CD14-positive monocyte (primary cell): ENCODE data around the gene CD2AP. TPM values are rescaled to one million over a fixed set of nuclear protein-coding genes. Genes with fewer than 3 reads are reported as not detected.

Source experiments
- DNase-seq, 3 donors: peaks; one replicate each; pipeline ENCODE4 v3.0.0-alpha.2; 2011 to 2022
- H2AFZ ChIP-seq: 2 replicates; pipeline ENCODE4 v1.6.0; 2012; ENCODE audit warnings: mild to moderate bottlenecking, low read depth, low read length, inconsistent platforms; ENCODE audit not compliant: insufficient read depth, poor library complexity, severe bottlenecking
- H3K27ac ChIP-seq, 2 donors: 1 replicate in 1 of 2; 2 replicates in 1 of 2; pipeline ENCODE4 v1.5.1; 2012 to 2013; ENCODE audit warnings: low read length in 2 of 2, control low read depth in 1 of 2, inconsistent platforms in 1 of 2, low read depth in 1 of 2, mild to moderate bottlenecking in 1 of 2
- H3K27me3 ChIP-seq, 2 donors: one replicate each; pipeline versions ENCODE4 v1.6.0 to v1.6.1; 2011 to 2013; ENCODE audit warnings: low read length in 2 of 2; ENCODE audit not compliant: control insufficient read depth in 2 of 2, insufficient read depth in 2 of 2
- H3K36me3 ChIP-seq, 2 donors: replicated peaks in 1 of 2; 1 replicate in 1 of 2; 2 replicates in 1 of 2; pipeline versions ENCODE4 v1.5.1 to v1.6.1; 2012 to 2013; ENCODE audit warnings: low read length in 2 of 2, control low read depth in 1 of 2, inconsistent platforms in 1 of 2, mild to moderate bottlenecking in 1 of 2; ENCODE audit not compliant: insufficient read depth in 2 of 2, control insufficient read depth in 1 of 2
- H3K4me1 ChIP-seq, 2 donors: 1 replicate in 1 of 2; 2 replicates in 1 of 2; pipeline versions ENCODE4 v1.5.1 to v1.6.1; 2012 to 2013; ENCODE audit warnings: low read length in 2 of 2, control low read depth in 1 of 2, inconsistent platforms in 1 of 2, mild to moderate bottlenecking in 1 of 2, moderate library complexity in 1 of 2; ENCODE audit not compliant: insufficient read depth in 2 of 2, control insufficient read depth in 1 of 2
- H3K4me2 ChIP-seq: replicated peaks from 2 replicates; pipeline ENCODE3; 2012; ENCODE audit warnings: low read length, moderate library complexity, mild to moderate bottlenecking; ENCODE audit not compliant: poor library complexity, severe bottlenecking; ENCODE audit errors: extremely low read depth
- H3K4me3 ChIP-seq, 3 experiments: fragments of 200-600 bp in 1 of 3; sonication (generic) in 1 of 3; replicated peaks in 1 of 3; 1 replicate in 2 of 3; 2 replicates in 1 of 3; pipeline ENCODE4 v1.5.1; 2011 to 2013; ENCODE audit warnings: low read length in 3 of 3, mild to moderate bottlenecking in 3 of 3, control low read depth in 2 of 3, low read depth in 2 of 3, inconsistent platforms in 1 of 3, moderate library complexity in 1 of 3
- H3K79me2 ChIP-seq: 2 replicates; pipeline ENCODE4 v1.6.0; 2012; ENCODE audit warnings: mild to moderate bottlenecking, control low read depth, inconsistent platforms, low read length, moderate library complexity; ENCODE audit not compliant: insufficient read depth
- H3K9ac ChIP-seq: 2 replicates; pipeline ENCODE4 v1.6.0; 2017; ENCODE audit warnings: low read length, mild to moderate bottlenecking; ENCODE audit not compliant: insufficient read depth, poor library complexity, severe bottlenecking
- H3K9me3 ChIP-seq, 2 donors: replicated peaks in 1 of 2; 1 replicate in 1 of 2; 2 replicates in 1 of 2; pipeline versions ENCODE4 v1.5.1 to v1.6.1; 2012 to 2013; ENCODE audit warnings: low read length in 2 of 2, control low read depth in 1 of 2; ENCODE audit not compliant: control insufficient read depth in 1 of 2, insufficient read depth in 1 of 2
- H4K20me1 ChIP-seq: 2 replicates; pipeline ENCODE4 v1.6.0; 2012; ENCODE audit warnings: mild to moderate bottlenecking, low read length, control low read depth, moderate library complexity; ENCODE audit not compliant: insufficient read depth
- H3K27ac Mint-ChIP-seq, 7 donors: one replicate each; pipeline ENCODE4 v1.8.0; 2020; ENCODE audit warnings: mild to moderate bottlenecking in 7 of 7, mixed read lengths in 7 of 7, moderate library complexity in 6 of 7, inconsistent platforms in 2 of 7
- H3K27me3 Mint-ChIP-seq, 3 donors: one replicate each; pipeline ENCODE4 v1.8.0; 2021 to 2022; ENCODE audit warnings: low read depth in 3 of 3, mild to moderate bottlenecking in 3 of 3, mixed read lengths in 3 of 3, moderate library complexity in 3 of 3, inconsistent platforms in 1 of 3
- H3K36me3 Mint-ChIP-seq, 2 donors: one replicate each; pipeline ENCODE4 v1.8.0; 2020; ENCODE audit warnings: mixed read lengths in 2 of 2, inconsistent platforms in 1 of 2, mild to moderate bottlenecking in 1 of 2
- H3K4me1 Mint-ChIP-seq: one replicate; pipeline ENCODE4 v1.8.0; 2020; ENCODE audit warnings: mild to moderate bottlenecking, mixed read lengths
- H3K4me3 Mint-ChIP-seq, 2 donors: one replicate each; pipeline ENCODE4 v1.8.0; 2020; ENCODE audit warnings: mild to moderate bottlenecking in 2 of 2, mixed read lengths in 2 of 2, moderate library complexity in 1 of 2
- H3K9me3 Mint-ChIP-seq, 7 donors: one replicate each; pipeline ENCODE4 v1.8.0; 2020 to 2022; ENCODE audit warnings: mixed read lengths in 7 of 7, mild to moderate bottlenecking in 6 of 7, moderate library complexity in 6 of 7, inconsistent platforms in 2 of 7
- WGBS: methylation state at CpG from one replicate; pipeline ENCODE4 v1.1.5; 2013; ENCODE audit warnings: missing lambda C conversion rate; ENCODE audit not compliant: insufficient coverage; 5-methylcytosine and 5-hydroxymethylcytosine counted together
- intact Hi-C, 2 donors: fragments of 100-400 bp; cut with micrococcal nuclease; formaldehyde crosslinking; loops; one replicate each; pipeline versions ENCODE4 v1.15.0 to v1.15.1; 2023
- polyA plus RNA-seq, 3 donors: library from polyadenylated mRNA; depleted of rRNA in 1 of 3; unstranded in 2 of 3; stranded (reverse) in 1 of 3; fragments of 300-500 nt in 2 of 3; fragments of >200 nt in 1 of 3; fragmentation: Illumina TruSeq in 2 of 3; gene quantifications; 1 replicate in 2 of 3; 2 replicates in 1 of 3; pipeline ENCODE4 v1.2.3, GENCODE V29; 2012 to 2021
- TF ChIP-seq, protein P1 (sequence below): fragments of 200-600 bp; IDR thresholded peaks from one replicate; pipeline ENCODE4 v1.8.0; 2022; ENCODE audit warnings: antibody characterized with exemption, mild to moderate bottlenecking

CD2AP gene
- polyA plus RNA-seq, 3 donors, result 1.5 to 2.4 (median 2.0) TPM

GRCh38 chr6:47527274-47527673 lies 49.7 kb downstream of the CD2AP start:
- Mint-ChIP-seq H3K27me3 (no peaks in the 10 kb centered on the region), H3K4me1 (peaks cover 6% of the 10 kb centered on the region), H3K4me3 (no peak overlapping the region), H3K36me3 (peaks cover 9 to 11% of the 10 kb centered on the region in 2 donors), H3K9me3 (no peaks in the 10 kb centered on the region), H3K27ac (no peak overlapping the region)
- Histone ChIP-seq H3K27me3 (no peaks in the 10 kb centered on the region), H3K79me2 (no peaks in the 10 kb centered on the region), H3K9me3 (no peaks in the 10 kb centered on the region), H3K27ac (no peak overlapping the region), H2AFZ (no peak overlapping the region), H3K4me2 (no peak overlapping the region), H3K9ac (no peak overlapping the region), H3K4me3 (no peak overlapping the region), H4K20me1 (no peaks in the 10 kb centered on the region), H3K4me1 (no peaks in the 10 kb centered on the region), H3K36me3 (peaks cover 0 to 8% of the 10 kb centered on the region in 2 donors)
- no peak for DNase-seq
- intact Hi-C loops, result no loop called here
- TF ChIP-seq, protein P1, sequence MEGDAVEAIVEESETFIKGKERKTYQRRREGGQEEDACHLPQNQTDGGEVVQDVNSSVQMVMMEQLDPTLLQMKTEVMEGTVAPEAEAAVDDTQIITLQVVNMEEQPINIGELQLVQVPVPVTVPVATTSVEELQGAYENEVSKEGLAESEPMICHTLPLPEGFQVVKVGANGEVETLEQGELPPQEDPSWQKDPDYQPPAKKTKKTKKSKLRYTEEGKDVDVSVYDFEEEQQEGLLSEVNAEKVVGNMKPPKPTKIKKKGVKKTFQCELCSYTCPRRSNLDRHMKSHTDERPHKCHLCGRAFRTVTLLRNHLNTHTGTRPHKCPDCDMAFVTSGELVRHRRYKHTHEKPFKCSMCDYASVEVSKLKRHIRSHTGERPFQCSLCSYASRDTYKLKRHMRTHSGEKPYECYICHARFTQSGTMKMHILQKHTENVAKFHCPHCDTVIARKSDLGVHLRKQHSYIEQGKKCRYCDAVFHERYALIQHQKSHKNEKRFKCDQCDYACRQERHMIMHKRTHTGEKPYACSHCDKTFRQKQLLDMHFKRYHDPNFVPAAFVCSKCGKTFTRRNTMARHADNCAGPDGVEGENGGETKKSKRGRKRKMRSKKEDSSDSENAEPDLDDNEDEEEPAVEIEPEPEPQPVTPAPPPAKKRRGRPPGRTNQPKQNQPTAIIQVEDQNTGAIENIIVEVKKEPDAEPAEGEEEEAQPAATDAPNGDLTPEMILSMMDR, result no peak

DNA sequence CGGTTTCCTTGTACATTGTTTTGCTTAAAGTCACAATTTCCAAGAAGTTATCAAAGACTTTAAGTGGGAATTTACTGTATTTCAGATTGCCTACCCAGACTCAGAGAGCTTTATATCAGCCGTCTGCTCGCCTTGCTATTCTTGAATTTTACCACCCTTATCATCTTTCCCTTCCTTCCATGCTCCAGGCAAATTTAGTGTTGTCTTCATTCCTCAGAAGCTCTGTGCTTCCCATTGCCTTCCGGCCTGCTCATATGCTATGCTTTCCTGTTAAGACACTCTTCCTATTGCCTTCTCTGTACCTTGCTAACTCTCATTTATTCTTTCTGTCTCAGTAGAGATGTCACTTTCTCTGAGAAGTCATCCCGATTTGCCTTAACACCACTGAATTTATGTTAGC lies 52.1 kb downstream of the CD2AP start:
- Mint-ChIP-seq H3K9me3 (no peaks in the 10 kb centered on the region), H3K27me3 (no peaks in the 10 kb centered on the region), H3K4me1 (peaks cover under 1% of the 10 kb centered on the region), H3K27ac (no peak overlapping the region), H3K36me3 (peaks cover 16 to 20% of the 10 kb centered on the region in 2 donors), H3K4me3 (no peak overlapping the region)
- H3K27ac ChIP-seq, result no peak overlapping the region
- H3K79me2 ChIP-seq, result no peaks in the 10 kb centered on the region
- no peaks in the 10 kb centered on the region for H3K9me3 ChIP-seq
- H3K4me2 ChIP-seq, result no peak overlapping the region
- peaks cover 0 to 19% of the 10 kb centered on the region in 2 donors for H3K36me3 ChIP-seq
- no peak for DNase-seq
- intact Hi-C loops, result no loop called here
- WGBS, result 95% methylated on average over 3 of the region's 5 CpGs
- no peaks in the 10 kb centered on the region for H3K4me1 ChIP-seq
- H2AFZ ChIP-seq, result no peak overlapping the region
- H3K27me3 ChIP-seq, result no peaks in the 10 kb centered on the region
- TF ChIP-seq, protein P1, result no peak
- H3K9ac ChIP-seq, result no peak overlapping the region
- H3K4me3 ChIP-seq, result no peak overlapping the region
- no peaks in the 10 kb centered on the region for H4K20me1 ChIP-seq
